DND-41 (cell line): Measurements from ENCODE around the gene NPAS2.

ENCODE experiments used
- ATAC-seq: fragments of 200-7000 bp; cut with Tn5 transposase; 3 replicates; pipeline ENCODE4 v1.9.1; 2021; ENCODE audit warnings: low read depth; ENCODE audit not compliant: insufficient read depth
- DNase-seq: peaks from one replicate; pipeline ENCODE4 v3.0.0-alpha.2; 2020
- H2AFZ ChIP-seq: 2 replicates; pipeline ENCODE4 v1.6.0; 2012; ENCODE audit warnings: low read depth, low read length
- H3K27ac ChIP-seq: 2 replicates; pipeline ENCODE4 v1.5.1; 2012; ENCODE audit warnings: low read length, inconsistent platforms
- H3K27me3 ChIP-seq: fragments of 200-600 bp; sonication (generic); 2 replicates; pipeline ENCODE4 v1.6.0; 2012; ENCODE audit warnings: low read length, mild to moderate bottlenecking, inconsistent platforms; ENCODE audit not compliant: insufficient read depth, poor library complexity
- H3K36me3 ChIP-seq: 2 replicates; pipeline ENCODE4 v1.5.1; 2012; ENCODE audit warnings: low read length, inconsistent platforms; ENCODE audit not compliant: insufficient read depth
- H3K4me1 ChIP-seq: 2 replicates; pipeline ENCODE4 v1.5.1; 2012; ENCODE audit warnings: mild to moderate bottlenecking, low read length; ENCODE audit not compliant: insufficient read depth
- H3K4me2 ChIP-seq: 2 replicates; pipeline ENCODE4 v1.6.0; 2012; ENCODE audit warnings: mild to moderate bottlenecking, moderate library complexity, low read length, inconsistent platforms; ENCODE audit not compliant: insufficient read depth
- H3K4me3 ChIP-seq, 2 experiments: fragments of 200-600 bp in 1 of 2; shearing (Covaris generic) in 1 of 2; 2 replicates each; pipeline ENCODE4 v1.5.1; 2012 to 2016; ENCODE audit warnings: inconsistent platforms in 2 of 2, low read length in 2 of 2, mild to moderate bottlenecking in 2 of 2, low read depth in 1 of 2, moderate library complexity in 1 of 2
- H3K79me2 ChIP-seq: 2 replicates; pipeline ENCODE4 v1.6.0; 2012; ENCODE audit warnings: low read length, inconsistent platforms; ENCODE audit not compliant: insufficient read depth
- H3K9ac ChIP-seq: 2 replicates; pipeline ENCODE4 v1.6.0; 2012; ENCODE audit warnings: low read depth, mild to moderate bottlenecking, inconsistent platforms, low read length, moderate library complexity
- H3K9me3 ChIP-seq: 2 replicates; pipeline ENCODE4 v1.5.1; 2012; ENCODE audit warnings: low read length, moderate library complexity, mild to moderate bottlenecking, inconsistent platforms; ENCODE audit not compliant: insufficient read depth, severe bottlenecking
- H4K20me1 ChIP-seq: 2 replicates; pipeline ENCODE4 v1.6.0; 2012; ENCODE audit warnings: low read length; ENCODE audit not compliant: insufficient read depth
- EZH2 ChIP-seq: IDR thresholded peaks from 3 replicates; pipeline ENCODE4 v1.6.1; 2012; ENCODE audit warnings: borderline replicate concordance, low read depth, mild to moderate bottlenecking, moderate library complexity, low read length, inconsistent platforms; ENCODE audit not compliant: severe bottlenecking
- TF ChIP-seq, protein P1 (sequence below): IDR thresholded peaks from 2 replicates; pipeline ENCODE4 v1.5.1; 2012; ENCODE audit warnings: borderline replicate concordance, low read length, moderate library complexity, mild to moderate bottlenecking; ENCODE audit not compliant: poor library complexity, severe bottlenecking; ENCODE audit errors: extremely low read depth

Gene NPAS2

DNA sequence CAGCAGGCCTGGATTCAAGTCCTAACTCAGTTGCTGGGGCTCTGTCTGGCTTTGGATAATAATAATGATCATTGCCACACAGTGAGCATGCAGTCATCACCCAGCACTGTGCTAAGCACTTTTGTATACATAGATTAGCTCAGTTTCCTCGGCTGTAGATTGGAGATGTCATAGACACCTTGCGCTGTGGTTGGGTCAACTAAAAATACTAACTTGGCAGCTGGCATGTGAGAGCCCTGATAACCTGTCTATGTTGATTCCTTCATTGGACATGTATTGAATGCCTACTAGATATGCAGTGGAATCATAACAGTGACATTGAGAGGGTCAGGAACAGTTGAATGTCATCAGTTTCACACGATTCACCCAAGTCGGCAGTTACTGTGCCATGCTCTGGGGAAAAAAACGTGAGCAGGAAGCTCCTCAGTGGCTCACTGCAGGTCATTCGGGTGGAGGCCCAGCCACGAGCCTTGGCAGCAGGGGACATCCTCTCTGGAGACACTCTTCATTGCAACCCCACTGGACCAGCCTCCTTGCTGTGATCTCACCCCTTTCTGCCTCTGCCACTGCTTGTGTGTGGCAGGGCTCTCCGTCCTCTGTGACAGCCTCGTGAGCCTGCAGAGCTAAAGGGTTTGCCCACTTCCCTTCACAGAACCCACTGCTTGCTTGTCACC, 85.3 kb downstream of the NPAS2 start:
- Histone ChIP-seq H2AFZ (no peak overlapping the region), H3K27me3 (no peaks in the 10 kb centered on the region), H3K4me3 (no peak overlapping the region), H3K9me3 (no peaks in the 10 kb centered on the region), H3K27ac (no peak overlapping the region), H3K4me2 (no peak overlapping the region), H3K9ac (no peak overlapping the region), H3K79me2 (no peaks in the 10 kb centered on the region), H3K36me3 (no peaks in the 10 kb centered on the region), H3K4me1 (no peaks in the 10 kb centered on the region), H4K20me1 (no peaks in the 10 kb centered on the region)
- ATAC-seq (0 out of 3 replicates have a peak, but pooled peaks have one; percentile 27), DNase-seq (no peak)
- TF ChIP-seq EZH2: no peak
- TF ChIP-seq, protein P1, sequence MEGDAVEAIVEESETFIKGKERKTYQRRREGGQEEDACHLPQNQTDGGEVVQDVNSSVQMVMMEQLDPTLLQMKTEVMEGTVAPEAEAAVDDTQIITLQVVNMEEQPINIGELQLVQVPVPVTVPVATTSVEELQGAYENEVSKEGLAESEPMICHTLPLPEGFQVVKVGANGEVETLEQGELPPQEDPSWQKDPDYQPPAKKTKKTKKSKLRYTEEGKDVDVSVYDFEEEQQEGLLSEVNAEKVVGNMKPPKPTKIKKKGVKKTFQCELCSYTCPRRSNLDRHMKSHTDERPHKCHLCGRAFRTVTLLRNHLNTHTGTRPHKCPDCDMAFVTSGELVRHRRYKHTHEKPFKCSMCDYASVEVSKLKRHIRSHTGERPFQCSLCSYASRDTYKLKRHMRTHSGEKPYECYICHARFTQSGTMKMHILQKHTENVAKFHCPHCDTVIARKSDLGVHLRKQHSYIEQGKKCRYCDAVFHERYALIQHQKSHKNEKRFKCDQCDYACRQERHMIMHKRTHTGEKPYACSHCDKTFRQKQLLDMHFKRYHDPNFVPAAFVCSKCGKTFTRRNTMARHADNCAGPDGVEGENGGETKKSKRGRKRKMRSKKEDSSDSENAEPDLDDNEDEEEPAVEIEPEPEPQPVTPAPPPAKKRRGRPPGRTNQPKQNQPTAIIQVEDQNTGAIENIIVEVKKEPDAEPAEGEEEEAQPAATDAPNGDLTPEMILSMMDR: no peak

DNA sequence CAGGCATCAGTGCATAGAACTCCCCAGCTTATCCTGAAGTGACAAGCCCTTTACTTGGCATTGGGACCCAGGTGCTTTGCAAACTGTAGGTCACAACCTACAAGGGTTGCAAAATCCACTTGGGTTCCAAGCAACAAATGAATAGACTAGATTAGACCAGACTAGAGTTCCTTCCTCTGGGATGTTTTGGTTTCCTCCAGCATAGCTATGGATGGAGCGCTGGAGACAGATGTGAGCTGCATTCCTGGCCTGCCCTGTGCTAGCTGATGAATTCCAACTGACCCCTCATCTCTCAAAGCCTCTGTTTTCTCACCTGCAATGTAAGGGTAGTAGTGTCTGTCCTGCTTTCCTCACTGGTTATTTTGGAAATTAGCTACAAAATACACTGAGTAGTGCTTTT, 86.2 kb downstream of the NPAS2 start:
- H3K79me2 ChIP-seq: no peaks in the 10 kb centered on the region
- H3K4me3 ChIP-seq: no peak overlapping the region
- no peak overlapping the region for H3K27ac ChIP-seq
- no peak overlapping the region for H3K4me2 ChIP-seq
- H3K36me3 ChIP-seq: no peaks in the 10 kb centered on the region
- H2AFZ ChIP-seq: no peak overlapping the region
- no peaks in the 10 kb centered on the region for H4K20me1 ChIP-seq
- no peaks in the 10 kb centered on the region for H3K9me3 ChIP-seq
- no peaks in the 10 kb centered on the region for H3K27me3 ChIP-seq
- DNase-seq (no peak), ATAC-seq (no peak)
- no peaks in the 10 kb centered on the region for H3K4me1 ChIP-seq
- no peak overlapping the region for H3K9ac ChIP-seq
- TF ChIP-seq, protein P1: no peak
- no peak for TF ChIP-seq EZH2

DNA sequence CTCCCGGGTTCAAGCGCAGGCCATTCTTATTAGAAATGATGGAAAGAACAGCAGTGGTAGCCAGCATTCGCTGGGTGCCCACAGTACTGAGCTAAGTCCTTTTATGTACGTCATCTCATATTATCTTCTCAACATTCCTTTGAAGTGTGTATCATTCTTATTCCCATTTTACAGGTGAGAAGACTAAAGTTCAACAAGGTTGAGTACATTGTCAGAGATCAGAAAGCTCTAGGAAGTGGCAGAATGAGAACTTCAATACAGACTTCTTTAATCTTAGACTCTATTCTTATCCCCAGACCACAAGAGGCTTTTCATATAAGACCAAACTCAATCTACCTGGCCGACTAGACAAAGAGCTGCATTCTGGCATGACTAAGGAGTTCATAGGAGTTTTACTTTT, 86.7 kb downstream of the NPAS2 start:
- DNase-seq: no peak
- H3K27ac ChIP-seq: no peak overlapping the region
- no peaks in the 10 kb centered on the region for H3K79me2 ChIP-seq
- TF ChIP-seq, protein P1: no peak
- no peak for TF ChIP-seq EZH2
- H3K27me3 ChIP-seq: no peaks in the 10 kb centered on the region
- no peaks in the 10 kb centered on the region for H3K36me3 ChIP-seq
- H2AFZ ChIP-seq: no peak overlapping the region
- no peak overlapping the region for H3K9ac ChIP-seq
- H3K9me3 ChIP-seq: no peaks in the 10 kb centered on the region
- ATAC-seq: no peak
- no peak overlapping the region for H3K4me3 ChIP-seq
- H3K4me1 ChIP-seq: no peaks in the 10 kb centered on the region
- no peaks in the 10 kb centered on the region for H4K20me1 ChIP-seq
- H3K4me2 ChIP-seq: no peak overlapping the region
